ENCODE data around the gene UNC5C.

DNA sequence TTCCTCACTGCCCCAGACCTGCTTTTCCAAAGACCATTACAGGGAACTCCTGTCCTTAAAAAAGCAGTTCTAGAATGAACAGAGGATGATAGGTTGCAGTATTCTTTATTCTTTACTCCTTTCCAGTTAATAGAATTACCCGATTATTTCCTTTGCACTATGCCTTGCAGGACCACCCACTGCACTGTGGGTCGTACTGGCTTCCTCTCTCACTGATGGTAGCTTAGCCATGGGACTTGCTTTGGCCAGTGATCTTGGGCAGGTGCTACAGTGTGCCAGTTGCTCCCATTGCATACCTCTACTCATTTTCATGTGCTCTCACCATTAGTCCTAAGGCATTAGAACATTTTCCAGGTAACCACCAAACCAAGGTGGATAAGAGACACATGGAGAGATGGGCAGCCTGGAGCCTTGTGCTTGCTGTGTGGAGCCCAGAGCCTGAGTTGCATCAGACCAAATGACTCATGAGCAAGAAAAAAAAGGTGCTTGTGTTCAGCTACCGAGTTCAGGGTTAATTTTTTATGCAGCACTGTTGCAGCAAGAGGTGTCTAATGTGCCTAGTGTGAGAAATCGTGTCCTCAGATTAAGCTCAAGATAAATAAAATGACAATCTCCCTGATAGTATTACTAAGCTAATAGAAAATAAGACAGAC is 7.6 kb upstream of the UNC5C start:
- no peak for TF ChIP-seq SAP30 (IDR thresholded peaks at IDR 0.05; ENCODE audit: insufficient read depth, insufficient replicate concordance, low read length)
- no peak for TF ChIP-seq POLR2A (IDR thresholded peaks at IDR 0.05; ENCODE audit: control extremely low read depth in 1 of 2, low read depth in 2 of 2, low read length in 2 of 2)
- TF ChIP-seq TAF1 (IDR thresholded peaks at IDR 0.05; ENCODE audit: low read depth, low read length) = no peak
- TF ChIP-seq, protein P1, sequence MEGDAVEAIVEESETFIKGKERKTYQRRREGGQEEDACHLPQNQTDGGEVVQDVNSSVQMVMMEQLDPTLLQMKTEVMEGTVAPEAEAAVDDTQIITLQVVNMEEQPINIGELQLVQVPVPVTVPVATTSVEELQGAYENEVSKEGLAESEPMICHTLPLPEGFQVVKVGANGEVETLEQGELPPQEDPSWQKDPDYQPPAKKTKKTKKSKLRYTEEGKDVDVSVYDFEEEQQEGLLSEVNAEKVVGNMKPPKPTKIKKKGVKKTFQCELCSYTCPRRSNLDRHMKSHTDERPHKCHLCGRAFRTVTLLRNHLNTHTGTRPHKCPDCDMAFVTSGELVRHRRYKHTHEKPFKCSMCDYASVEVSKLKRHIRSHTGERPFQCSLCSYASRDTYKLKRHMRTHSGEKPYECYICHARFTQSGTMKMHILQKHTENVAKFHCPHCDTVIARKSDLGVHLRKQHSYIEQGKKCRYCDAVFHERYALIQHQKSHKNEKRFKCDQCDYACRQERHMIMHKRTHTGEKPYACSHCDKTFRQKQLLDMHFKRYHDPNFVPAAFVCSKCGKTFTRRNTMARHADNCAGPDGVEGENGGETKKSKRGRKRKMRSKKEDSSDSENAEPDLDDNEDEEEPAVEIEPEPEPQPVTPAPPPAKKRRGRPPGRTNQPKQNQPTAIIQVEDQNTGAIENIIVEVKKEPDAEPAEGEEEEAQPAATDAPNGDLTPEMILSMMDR (IDR thresholded peaks at IDR 0.05; ENCODE audit: control extremely low read depth in 1 of 3, insufficient read depth in 1 of 3, low read depth in 1 of 3, low read length in 3 of 3) = no peak
- TF ChIP-seq, protein P2, sequence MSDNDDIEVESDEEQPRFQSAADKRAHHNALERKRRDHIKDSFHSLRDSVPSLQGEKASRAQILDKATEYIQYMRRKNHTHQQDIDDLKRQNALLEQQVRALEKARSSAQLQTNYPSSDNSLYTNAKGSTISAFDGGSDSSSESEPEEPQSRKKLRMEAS (IDR thresholded peaks at IDR 0.05) = no peak
- no peak for TF ChIP-seq JUN (IDR thresholded peaks at IDR 0.05; ENCODE audit: low read depth, low read length)
- no peak for TF ChIP-seq BRCA1 (IDR thresholded peaks at IDR 0.05; ENCODE audit: low read depth, low read length)
